ENCODE data around the gene SLC25A18.

SLC25A18 gene

GRCh38 chr22:17575681-17576080 is 12.4 kb downstream of the SLC25A18 start:
- Histone ChIP-seq H3K79me2 (ENCODE audit: low read length) (no peaks in the 10 kb centered on the region), H3K4me2 (ENCODE audit: low read depth, low read length) (no peak overlapping the region), H3K4me1 (ENCODE audit: low read length) (no peaks in the 10 kb centered on the region), H4K20me1 (ENCODE audit: insufficient read depth, low read length) (no peaks in the 10 kb centered on the region), H3F3A (ENCODE audit: insufficient read depth, low read length) (no peaks in the 10 kb centered on the region), H3K9ac (ENCODE audit: low read length) (no peak overlapping the region), H3K9me2 (replicated peaks; ENCODE audit: insufficient read depth, low read length) (no peaks in the 10 kb centered on the region), H3K27me3 (replicated peaks; ENCODE audit: insufficient read depth, low read length) (no peaks in the 10 kb centered on the region), H3K36me3 (replicated peaks; ENCODE audit: insufficient read depth, low read length) (no peaks in the 10 kb centered on the region), H3K27ac (ENCODE audit: low read length) (no peak overlapping the region), H2AFZ (ENCODE audit: low read length) (no peak overlapping the region), H3K4me3 (ENCODE audit: low read length) (no peak overlapping the region), H3K9me3 (replicated peaks; ENCODE audit: insufficient read depth, low read length) (no peaks in the 10 kb centered on the region)
- DNase-seq, result no peak
- TF ChIP-seq EZH2phosphoT487 (IDR thresholded peaks at IDR 0.05; ENCODE audit: low read length) (no peak), EZH2 (optimal IDR thresholded peaks at IDR 0.05; ENCODE audit: low read depth, low read length) (no peak), CTCF (IDR thresholded peaks at IDR 0.05; ENCODE audit: low read length) (no peak)

- Histone ChIP-seq H4K20me1 (ENCODE audit: insufficient read depth, low read length) (no peaks in the 10 kb centered on the region), H3K4me3 (ENCODE audit: low read length) (no peak overlapping the region), H3K36me3 (replicated peaks; ENCODE audit: insufficient read depth, low read length) (no peaks in the 10 kb centered on the region), H3K27ac (ENCODE audit: low read length) (no peak overlapping the region), H3K9me2 (replicated peaks; ENCODE audit: insufficient read depth, low read length) (no peaks in the 10 kb centered on the region), H3K4me2 (ENCODE audit: low read depth, low read length) (no peak overlapping the region), H2AFZ (ENCODE audit: low read length) (no peak overlapping the region), H3F3A (ENCODE audit: insufficient read depth, low read length) (no peaks in the 10 kb centered on the region), H3K79me2 (ENCODE audit: low read length) (no peaks in the 10 kb centered on the region), H3K9ac (ENCODE audit: low read length) (no peak overlapping the region), H3K4me1 (ENCODE audit: low read length) (no peaks in the 10 kb centered on the region), H3K9me3 (replicated peaks; ENCODE audit: insufficient read depth, low read length) (no peaks in the 10 kb centered on the region), H3K27me3 (replicated peaks; ENCODE audit: insufficient read depth, low read length) (no peaks in the 10 kb centered on the region)
- DNase-seq, result no peak
- TF ChIP-seq EZH2 (optimal IDR thresholded peaks at IDR 0.05; ENCODE audit: low read depth, low read length), result no peak
- TF ChIP-seq EZH2phosphoT487 (IDR thresholded peaks at IDR 0.05; ENCODE audit: low read length), result no peak
- TF ChIP-seq CTCF (IDR thresholded peaks at IDR 0.05; ENCODE audit: low read length), result no peak
Measured at GRCh38 chr22:17576470-17576869, 13.2 kb downstream of the SLC25A18 start.

- Histone ChIP-seq H3K4me2 (ENCODE audit: low read depth, low read length) (no peak overlapping the region), H3K9ac (ENCODE audit: low read length) (no peak overlapping the region), H3K27me3 (replicated peaks; ENCODE audit: insufficient read depth, low read length) (no peaks in the 10 kb centered on the region), H3K79me2 (ENCODE audit: low read length) (no peaks in the 10 kb centered on the region), H3K4me1 (ENCODE audit: low read length) (no peaks in the 10 kb centered on the region), H4K20me1 (ENCODE audit: insufficient read depth, low read length) (no peaks in the 10 kb centered on the region), H2AFZ (ENCODE audit: low read length) (no peak overlapping the region), H3K4me3 (ENCODE audit: low read length) (no peak overlapping the region), H3K9me2 (replicated peaks; ENCODE audit: insufficient read depth, low read length) (no peaks in the 10 kb centered on the region), H3K27ac (ENCODE audit: low read length) (no peak overlapping the region), H3K36me3 (replicated peaks; ENCODE audit: insufficient read depth, low read length) (no peaks in the 10 kb centered on the region), H3F3A (ENCODE audit: insufficient read depth, low read length) (no peaks in the 10 kb centered on the region), H3K9me3 (replicated peaks; ENCODE audit: insufficient read depth, low read length) (no peaks in the 10 kb centered on the region)
- TF ChIP-seq EZH2 (optimal IDR thresholded peaks at IDR 0.05; ENCODE audit: low read depth, low read length), result no peak
- TF ChIP-seq EZH2phosphoT487 (IDR thresholded peaks at IDR 0.05; ENCODE audit: low read length), result no peak
- TF ChIP-seq CTCF (IDR thresholded peaks at IDR 0.05; ENCODE audit: low read length), result no peak
- no peak for DNase-seq
Measured at GRCh38 chr22:17578136-17578754, 14.9 kb downstream of the SLC25A18 start.

Measured in MM.1S (cell line).